ENCODE results near the gene TRAK1. TPM values are rescaled to one million over a fixed set of nuclear protein-coding genes. Genes with fewer than 3 reads are reported as not detected.
"Not testable (repeated sequence)": the region's sequence is repeated elsewhere in the genome, so short reads cannot be mapped to it uniquely, and the experiment has no call there.

The TRAK1 gene
- total and polyA plus RNA-seq, 2 donors (not counting 1 experiment from before 2014, with no cell fraction given), result 71.3 to 129 TPM

GRCh38 chr3:42045708-42046243 is 45.4 kb upstream of the TRAK1 start:
- peak overlapping the region in 1 of 2 donors; percentile 0 for H3K27ac ChIP-seq (ENCODE audit: low read length in 2 of 2)

GRCh38 chr3:42048526-42048925 is 42.6 kb upstream of the TRAK1 start:
- Histone ChIP-seq H4K20me1 (ENCODE audit: control insufficient read depth, insufficient read depth, low read length, poor library complexity, severe bottlenecking) (peaks cover 52% of the 10 kb centered on the region), H3K4me1 (ENCODE audit: control insufficient read depth in 2 of 2, insufficient read depth in 2 of 2, low read length in 2 of 2) (peaks cover 81 to 90% of the 10 kb centered on the region in 2 donors), H3K27ac (ENCODE audit: low read length in 2 of 2) (peak overlapping the region; percentile 54 to 72), H3K9ac (ENCODE audit: low read length) (peak overlapping the region; percentile 30), H3K4me2 (replicated peaks; ENCODE audit: low read depth, low read length, poor library complexity, severe bottlenecking) (peak overlapping the region; percentile 59), H3K79me2 (ENCODE audit: control insufficient read depth, insufficient read depth, low read length) (peaks cover 100% of the 10 kb centered on the region), H3K4me3 (ENCODE audit: control extremely low read depth in 1 of 5, extremely low read depth in 1 of 5, insufficient read depth in 1 of 5, low read depth in 2 of 5, low read length in 4 of 5) (peak overlapping the region in 1 of 5 experiments; percentile 4)
- CTCF ChIA-PET, result interaction anchor here (1.2 to 2.0 kb wide), 2 partner anchors 19 to 51 kb away, joined by 3 to 10 read pairs; no protein-coding TSS in a partner anchor
- DNase-seq (peak; percentile 55), ATAC-seq (ENCODE audit: low read depth) (peak; percentile 61)
- POLR2A ChIA-PET, result interaction anchor here (0.7 to 1.3 kb wide), 2 partner anchors 11 to 1351 kb away, joined by 3 read pairs; no protein-coding TSS in a partner anchor
- intact Hi-C loops (cut with micrococcal nuclease), result loop anchor here (1.0 to 5.0 kb wide), 3 partner anchors 9 to 34 kb away; no protein-coding TSS in a partner anchor
- H3K9me3 ChIP-seq (ENCODE audit: control extremely low read depth in 1 of 3, control insufficient read depth in 2 of 3, insufficient read depth in 1 of 3, low read length in 2 of 3); H3K36me3 ChIP-seq (replicated peaks in 1 of 2; ENCODE audit: control extremely low read depth in 1 of 2, control insufficient read depth in 1 of 2, extremely low read depth in 1 of 2, insufficient read depth in 2 of 2, low read length in 1 of 2); H3K9me3 Mint-ChIP-seq (ENCODE audit: insufficient read depth); H2AFZ ChIP-seq (ENCODE audit: insufficient read depth, low read depth, low read length, poor library complexity, severe bottlenecking); H3K27me3 ChIP-seq (replicated peaks in 1 of 4; ENCODE audit: control extremely low read depth in 1 of 4, control insufficient read depth in 3 of 4, insufficient read depth in 4 of 4, low read length in 3 of 4); H3K27me3 Mint-ChIP-seq: not testable (repeated sequence)
- Mint-ChIP-seq H3K4me3 (peak overlapping the region; percentile 38), H3K4me1 (peaks cover 85% of the 10 kb centered on the region), H3K27ac (peak overlapping the region; percentile 85)
- WGBS (ENCODE audit: insufficient coverage), result 0% methylated on average over 2 of the region's 4 CpGs

More at GRCh38 chr3:42045708-42046243, 45.4 kb upstream of the TRAK1 start:
- H2AFZ ChIP-seq (ENCODE audit: insufficient read depth, low read depth, low read length, poor library complexity, severe bottlenecking), result no peak overlapping the region
- H3K4me2 ChIP-seq (replicated peaks; ENCODE audit: low read depth, low read length, poor library complexity, severe bottlenecking), result peak overlapping the region; percentile 17
- CTCF ChIA-PET, result interaction anchor here (1.1 to 1.8 kb wide), 4 partner anchors 12 to 33 kb away, joined by 3 to 4 read pairs (median 4); no protein-coding TSS in a partner anchor
- Mint-ChIP-seq H3K9me3 (ENCODE audit: insufficient read depth) (no peaks in the 10 kb centered on the region), H3K27me3 (no peaks in the 10 kb centered on the region), H3K4me3 (peak overlapping the region; percentile 30), H3K4me1 (peaks cover 80% of the 10 kb centered on the region), H3K27ac (peak overlapping the region; percentile 56)
- intact Hi-C loops (cut with micrococcal nuclease), result loop anchor here (5.0 kb wide), 1 partner anchor 37 kb away; no protein-coding TSS in a partner anchor
- H3K9me3 ChIP-seq (ENCODE audit: control extremely low read depth in 1 of 3, control insufficient read depth in 2 of 3, insufficient read depth in 1 of 3, low read length in 2 of 3), result peaks cover 0 to 2% (median 2%) of the 10 kb centered on the region in 3 donors
- H3K9ac ChIP-seq (ENCODE audit: low read length), result no peak overlapping the region
- POLR2A ChIA-PET, result interaction anchor here (0.7 to 1.4 kb wide), 2 partner anchors 26 to 33 kb away, joined by 3 to 4 read pairs; no protein-coding TSS in a partner anchor
- TF ChIP-seq CTCF (IDR thresholded peaks at IDR 0.05), result no peak
- no peak for TF ChIP-seq EZH2 (IDR thresholded peaks at IDR 0.05; ENCODE audit: borderline replicate concordance, insufficient read depth, low read depth, low read length, poor library complexity, severe bottlenecking)
- peak overlapping the region in 1 of 5 experiments; percentile 6 for H3K4me3 ChIP-seq (ENCODE audit: control extremely low read depth in 1 of 5, extremely low read depth in 1 of 5, insufficient read depth in 1 of 5, low read depth in 2 of 5, low read length in 4 of 5)
- DNase-seq (no peak), ATAC-seq (ENCODE audit: low read depth) (no peak)
- no peaks in the 10 kb centered on the region for H3K36me3 ChIP-seq (replicated peaks in 1 of 2; ENCODE audit: control extremely low read depth in 1 of 2, control insufficient read depth in 1 of 2, extremely low read depth in 1 of 2, insufficient read depth in 2 of 2, low read length in 1 of 2)
- peaks cover 100% of the 10 kb centered on the region for H3K79me2 ChIP-seq (ENCODE audit: control insufficient read depth, insufficient read depth, low read length)
- WGBS (ENCODE audit: insufficient coverage), result no CpG with 5 or more reads among the region's 2 CpGs
- peaks cover 77 to 91% of the 10 kb centered on the region in 2 donors for H3K4me1 ChIP-seq (ENCODE audit: control insufficient read depth in 2 of 2, insufficient read depth in 2 of 2, low read length in 2 of 2)
- H4K20me1 ChIP-seq (ENCODE audit: control insufficient read depth, insufficient read depth, low read length, poor library complexity, severe bottlenecking), result peaks cover 52% of the 10 kb centered on the region
- no peaks in the 10 kb centered on the region for H3K27me3 ChIP-seq (replicated peaks in 1 of 4; ENCODE audit: control extremely low read depth in 1 of 4, control insufficient read depth in 3 of 4, insufficient read depth in 4 of 4, low read length in 3 of 4)

Measured in B cell (primary cell).